Right lobe of liver (tissue), 4 donors: ENCODE measurements around the gene TYW1.
"Not testable (repeated sequence)": the region's sequence is repeated elsewhere in the genome, so short reads cannot be mapped to it uniquely, and the experiment has no call there.

ENCODE experiments used
- CTCF ChIP-seq, 4 donors: fragments of 200-600 bp in 3 of 4; fragments of 450-650 bp in 1 of 4; IDR thresholded peaks; one replicate each; pipeline versions ENCODE4 v1.5.1 to v1.8.0; 2016 to 2022; ENCODE audit warnings: antibody characterized with exemption in 4 of 4, mild to moderate bottlenecking in 2 of 4
- POLR2A ChIP-seq: fragments of 450-650 bp; IDR thresholded peaks from one replicate; pipeline ENCODE4 v1.6.1; 2017; ENCODE audit warnings: antibody characterized with exemption, mild to moderate bottlenecking
- donor health status: DM: no; HTN: no; CAD: no.
- donor health status: DM: no; HTN: no; CAD: no.
- donor health status: DM: no; HTN: yes; CAD: no.

GRCh38 chr7:67000601-67001258 is 4.1 kb downstream of the TYW1 start:
- not testable (repeated sequence) for TF ChIP-seq POLR2A
- TF ChIP-seq CTCF (IDR thresholded peaks at IDR 0.05), result peak; percentile 10 to 47 (median 42)
